K562 (cell line): ENCODE data around the gene RBSN. TPM values are rescaled to one million over a fixed set of nuclear protein-coding genes. Genes with fewer than 3 reads are reported as not detected.

Source experiments
- ATAC-seq: fragments of 200-7000 bp; cut with Tn5 transposase; 3 replicates; pipeline ENCODE4 v1.9.1; 2020; ENCODE audit warnings: moderate library complexity
- BruUV-seq: library from RNA; stranded (reverse); fragments of 400-500 nt; replicated peaks from 2 replicates; lab custom pipeline; 2021; lab: Mats Ljungman, UMichigan
- CTCF ChIA-PET: fragments of 300-600 bp; formaldehyde crosslinking; extraction: SDS; loops from one replicate; lab custom pipeline; 2021; ENCODE audit warnings: low intra/inter-chr PET ratio; lab: Yijun Ruan, JAX
- POLR2A ChIA-PET: fragments of 300-600, 350-650 bp; sonication (Branson Sonifier 250); formaldehyde crosslinking; extraction: SDS; loops from one replicate; lab custom pipeline; 2021; ENCODE audit warnings: antibody characterized with exemption, inconsistent platforms; lab: Yijun Ruan, JAX
- DNase-seq, 4 experiments: peaks; one replicate each; pipeline versions ENCODE4 v3.0.0 to v3.0.0-alpha.2; 2011 to 2018; ENCODE audit warnings: low spot score in 3 of 4, mixed read lengths in 3 of 4; ENCODE audit errors: extremely low read depth in 1 of 4
- FAIRE-seq: peaks from 2 replicates; lab custom pipeline; 2011; peaks lifted over from hg19 to GRCh38; lab: Jason Lieb, UNC
- H2AFZ ChIP-seq: 2 replicates; pipeline ENCODE4 v1.6.0; 2011; ENCODE audit warnings: low read depth, low read length, control low read depth, inconsistent platforms
- H3K27ac ChIP-seq: fragments of 200-600 bp; 3 replicates; pipeline ENCODE4 v1.8.0; 2011; ENCODE audit warnings: low read depth, mild to moderate bottlenecking, control low read depth, inconsistent platforms, low read length, moderate library complexity, mixed read lengths; ENCODE audit errors: extremely low read depth
- H3K27me3 ChIP-seq, 2 experiments: fragments of 300-600 bp in 1 of 2; 2 replicates in 1 of 2; 3 replicates in 1 of 2; pipeline versions ENCODE4 v1.6.0 to v1.8.0; 2011; ENCODE audit warnings: inconsistent platforms in 2 of 2, low read length in 2 of 2, mild to moderate bottlenecking in 1 of 2, mixed read lengths in 1 of 2, moderate library complexity in 1 of 2; ENCODE audit not compliant: control insufficient read depth in 2 of 2, insufficient read depth in 2 of 2
- H3K36me3 ChIP-seq: fragments of 300-600 bp; 3 replicates; pipeline ENCODE4 v1.8.0; 2011; ENCODE audit warnings: mild to moderate bottlenecking, low read length, inconsistent platforms; ENCODE audit not compliant: control insufficient read depth, insufficient read depth
- H3K4me1 ChIP-seq, 2 experiments: fragments of 200-600 bp in 1 of 2; replicated peaks in 1 of 2; 2 replicates in 1 of 2; 3 replicates in 1 of 2; pipeline versions ENCODE4 v1.5.1 to v1.8.0; 2011; ENCODE audit warnings: inconsistent platforms in 2 of 2, low read length in 2 of 2, mild to moderate bottlenecking in 1 of 2, mixed read lengths in 1 of 2, moderate library complexity in 1 of 2; ENCODE audit not compliant: control insufficient read depth in 2 of 2, insufficient read depth in 2 of 2
- H3K4me2 ChIP-seq: 2 replicates; pipeline ENCODE4 v1.6.1; 2011; ENCODE audit warnings: low read length, control low read depth, inconsistent platforms, mixed read lengths; ENCODE audit not compliant: insufficient read depth
- H3K4me3 ChIP-seq: fragments of 200-600 bp; sonication (generic), shearing (Covaris generic); 2 replicates; pipeline ENCODE4 v1.5.1; 2016; ENCODE audit warnings: control low read depth, inconsistent platforms
- H3K79me2 ChIP-seq: fragments of 200-600 bp; 3 replicates; pipeline ENCODE4 v1.8.0; 2011; ENCODE audit warnings: low read length, inconsistent platforms; ENCODE audit not compliant: control insufficient read depth, insufficient read depth
- H3K9ac ChIP-seq, 2 experiments: 2 replicates each; pipeline versions ENCODE4 v1.6.0 to v1.6.1; 2011; ENCODE audit warnings: low read depth in 2 of 2, low read length in 2 of 2, control low read depth in 1 of 2, inconsistent platforms in 1 of 2, mild to moderate bottlenecking in 1 of 2, mixed read lengths in 1 of 2; ENCODE audit not compliant: insufficient read depth in 1 of 2
- H3K9me1 ChIP-seq: one replicate; pipeline ENCODE4 v1.6.0; 2011; ENCODE audit warnings: inconsistent platforms, mild to moderate bottlenecking, low read length, moderate library complexity; ENCODE audit not compliant: control insufficient read depth, insufficient read depth
- H3K9me3 ChIP-seq: replicated peaks from 2 replicates; pipeline ENCODE4 v1.5.1; 2011; ENCODE audit warnings: low read depth, low read length, inconsistent platforms; ENCODE audit not compliant: control insufficient read depth, insufficient read depth
- H4K20me1 ChIP-seq: replicated peaks from 2 replicates; pipeline ENCODE4 v1.6.1; 2011; ENCODE audit warnings: low read length, inconsistent platforms, mixed read lengths; ENCODE audit not compliant: control insufficient read depth, insufficient read depth
- PKNOX1 ChIP-seq: fragments of 450-650 bp; IDR thresholded peaks from 2 replicates; pipeline ENCODE4 v1.6.1; 2016
- ZNF512 ChIP-seq: IDR thresholded peaks from 2 replicates; pipeline ENCODE4 v1.6.1; 2016; ENCODE audit warnings: missing genetic modification characterization, missing compliant biosample characterization
- WGBS: fragments of 100-300 bp; shearing (Covaris generic); methylation state at CpG from one replicate; pipeline ENCODE4 v1.1.6; 2016; ENCODE audit warnings: low coverage, mixed read lengths; ENCODE audit not compliant: insufficient coverage; ENCODE audit errors: missing lambda C conversion rate; 5-methylcytosine and 5-hydroxymethylcytosine counted together
- in situ Hi-C: fragments of 300-500 bp; cut with MboI; formaldehyde crosslinking; loops from 4 replicates; pipeline ENCODE4 v1.15.0; 2018; ENCODE audit warnings: inconsistent platforms, mixed read lengths
- intact Hi-C: fragments of 100-400 bp; cut with micrococcal nuclease; formaldehyde crosslinking; loops from 2 replicates; pipeline ENCODE4 v1.14.2; 2022
- polyA plus RNA-seq, 8 experiments: library from polyadenylated mRNA; depleted of rRNA in 4 of 8; stranded (reverse) in 5 of 8; unstranded in 3 of 8; fragments of >200 nt; fragmentation: Nextera tagmentation in 2 of 8; fragmentation: Illumina TruSeq in 1 of 8; extraction: Ambion mirVana in 2 of 8; extraction: Trizol in 1 of 8; gene quantifications; 2 replicates each; pipeline versions ENCODE4 v1.2.1 to v1.2.3, GENCODE V29; 2011 to 2014; ENCODE audit warnings: inconsistent platforms in 1 of 8, missing spikeins in 1 of 8
- total RNA-seq, 7 experiments: library from RNA; depleted of rRNA in 6 of 7; stranded (reverse); fragments of >200 nt in 6 of 7; fragmentation: Illumina TruSeq in 2 of 7; extraction: Trizol in 2 of 7; gene quantifications; 2 replicates each; pipeline versions ENCODE4 v1.2.1 to v1.2.3, GENCODE V29; 2011 to 2021; ENCODE audit warnings: low replicate concordance in 1 of 7

RBSN gene
- total and polyA plus RNA-seq, 9 of the 15 experiments (the other 6 are each of a cell fraction or from before 2014, with no cell fraction given): 2.9 to 19.6 (median 15.0) TPM

- FAIRE-seq (no peak), DNase-seq (no peak), ATAC-seq (no peak)
- Histone ChIP-seq H3K9ac (0 out of 4 replicates have a peak overlapping the region, but pooled peaks of 1 of the 2 experiments have one; percentile 6), H3K36me3 (no peaks in the 10 kb centered on the region; the same call in 2 of the 3 replicates), H3K4me3 (no peak overlapping the region), H3K79me2 (peaks cover 17% of the 10 kb centered on the region), H3K4me2 (no peak overlapping the region), H2AFZ (no peak overlapping the region), H3K4me1 (peaks cover 16 to 24% of the 10 kb centered on the region in 2 experiments), H3K9me1 (no peaks in the 10 kb centered on the region), H4K20me1 (0 out of 2 replicates have a peak, but pooled peaks cover 4% of the 10 kb centered on the region), H3K9me3 (no peaks in the 10 kb centered on the region), H3K27ac (no peak overlapping the region), H3K27me3 (peaks cover 0 to 2% of the 10 kb centered on the region in 2 experiments; a peak in 1 of 5 replicates)
- intact Hi-C loops (no loop called here), in situ Hi-C loops (no loop called here)
- WGBS: 22% methylated on average over 4 of the region's 4 CpGs
- TF ChIP-seq ZNF512: 0 out of 2 replicates have a peak, but pooled peaks have one; percentile 19
- no peak for TF ChIP-seq PKNOX1
- CTCF ChIA-PET: no interaction called here
- BruUV-seq: no TSS peak
- POLR2A ChIA-PET: interaction anchor here (0.7 kb wide), 1 partner anchor 8 kb away, joined by 3 read pairs; no protein-coding TSS in a partner anchor
Measured at GRCh38 chr3:15102256-15102655, 3.3 kb upstream of the RBSN start.
